Measurements from ENCODE around the gene OR2B2. TPM values are rescaled to one million over a fixed set of nuclear protein-coding genes. Genes with fewer than 3 reads are reported as not detected.

Gene OR2B2
- not detected in 2 replicates for total RNA-seq

DNA sequence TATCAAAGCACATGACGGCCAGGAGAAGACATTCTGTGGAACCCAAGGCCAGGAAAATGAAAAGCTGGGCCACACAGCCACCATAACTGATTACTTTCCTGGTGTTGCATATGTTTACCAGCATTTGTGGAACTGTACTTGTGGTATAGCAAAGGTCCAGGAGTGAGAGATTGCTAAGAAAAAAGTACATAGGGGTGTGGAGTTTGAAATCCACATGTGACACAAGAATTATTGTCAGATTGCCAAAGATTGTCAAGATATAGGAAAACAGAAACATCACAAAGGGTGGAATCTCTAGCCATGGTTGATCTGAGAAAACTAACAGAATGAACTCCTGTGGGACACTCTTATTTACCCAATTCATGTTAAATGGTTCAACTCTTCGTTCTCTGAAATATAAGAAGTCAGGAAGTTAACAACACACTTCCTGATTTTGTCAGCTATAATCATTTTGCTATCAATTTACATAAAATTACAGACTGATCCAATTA is at the start of gene OR2B2:
OR2B2 (minus strand) TSS at position 441 of the 491 bp plus-strand sequence; CDS start at position 364, 77 bp downstream.

DNA sequence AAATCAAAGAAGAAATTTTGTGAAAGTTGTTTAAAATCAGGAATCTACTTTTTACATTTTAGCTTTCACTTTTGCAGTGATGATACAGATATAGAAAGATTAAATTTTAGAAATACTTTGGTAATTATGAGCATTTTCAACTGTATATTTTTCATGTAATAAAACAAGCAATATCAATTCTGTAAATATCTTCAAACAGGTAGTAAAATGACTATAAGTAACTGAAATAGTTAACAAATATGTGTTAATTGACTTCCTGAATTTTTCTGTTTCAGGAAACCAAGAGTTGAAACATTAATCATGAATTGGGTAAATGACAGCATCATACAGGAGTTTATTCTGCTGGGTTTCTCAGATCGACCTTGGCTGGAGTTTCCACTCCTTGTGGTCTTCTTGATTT is 44.7 kb upstream of the OR2B2 start, which contains the start of gene OR2B6:
OR2B6 (plus strand) TSS at position 301 of the 400 bp plus-strand sequence; CDS start at position 301, 0 bp downstream.

Small RNA genes lying within 50 kb of the gene (small RNA-seq; reads per million reads assigned to genes)
- not detected for gene RNU7-26P

Other genes starting within 250 kb of the OR2B2 start
- not detected in 2 replicates for gene OR2B6, start 44.8 kb upstream of the OR2B2 start, total RNA-seq
- gene ZNF165, start 168.2 kb upstream of the OR2B2 start, total RNA-seq = 0.32 and 0.49 TPM in 2 replicates
- gene ZSCAN16, start 212.2 kb upstream of the OR2B2 start, total RNA-seq = 1.9 and 2.7 TPM in 2 replicates
- 24.4 and 31.2 TPM in 2 replicates for gene ZKSCAN8, start 229.5 kb upstream of the OR2B2 start, total RNA-seq

Measured in hair follicle dermal papilla cell (primary cell).